Ammon's horn (tissue), 1 donor: Measurements from ENCODE around the gene FCHO1.

Experiments
- DNase-seq: peaks from one replicate; pipeline ENCODE4 v3.0.0-alpha.2; 2016; ENCODE audit warnings: low spot score

The FCHO1 gene

DNA sequence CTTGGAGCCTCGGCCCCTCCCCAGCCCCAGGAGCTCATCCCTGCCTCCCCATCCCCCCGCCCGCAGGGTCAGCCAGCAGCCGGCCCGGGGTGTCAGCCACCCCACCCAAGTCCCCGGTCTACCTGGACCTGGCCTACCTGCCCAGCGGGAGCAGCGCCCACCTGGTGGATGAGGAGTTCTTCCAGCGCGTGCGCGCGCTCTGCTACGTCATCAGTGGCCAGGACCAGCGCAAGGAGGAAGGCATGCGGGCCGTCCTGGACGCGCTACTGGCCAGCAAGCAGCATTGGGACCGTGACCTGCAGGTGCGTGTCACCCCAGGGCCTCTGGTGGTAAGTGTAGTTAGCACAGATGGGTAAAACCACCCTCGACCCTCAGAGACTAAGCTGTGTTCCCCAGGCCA, 18.1 kb upstream of the FCHO1 start:
- no peak for DNase-seq

DNA sequence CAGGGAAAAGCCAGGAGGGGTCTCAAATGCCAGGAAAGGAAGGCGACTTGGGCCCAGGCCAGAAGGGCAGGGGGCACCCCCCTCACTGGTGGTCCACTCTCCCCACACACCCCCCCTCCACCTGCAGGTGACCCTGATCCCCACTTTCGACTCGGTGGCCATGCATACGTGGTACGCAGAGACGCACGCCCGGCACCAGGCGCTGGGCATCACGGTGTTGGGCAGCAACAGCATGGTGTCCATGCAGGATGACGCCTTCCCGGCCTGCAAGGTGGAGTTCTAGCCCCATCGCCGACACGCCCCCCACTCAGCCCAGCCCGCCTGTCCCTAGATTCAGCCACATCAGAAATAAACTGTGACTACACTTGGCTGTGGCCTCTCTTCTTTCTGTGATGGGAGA, 17.1 kb upstream of the FCHO1 start:
- no peak for DNase-seq

DNA sequence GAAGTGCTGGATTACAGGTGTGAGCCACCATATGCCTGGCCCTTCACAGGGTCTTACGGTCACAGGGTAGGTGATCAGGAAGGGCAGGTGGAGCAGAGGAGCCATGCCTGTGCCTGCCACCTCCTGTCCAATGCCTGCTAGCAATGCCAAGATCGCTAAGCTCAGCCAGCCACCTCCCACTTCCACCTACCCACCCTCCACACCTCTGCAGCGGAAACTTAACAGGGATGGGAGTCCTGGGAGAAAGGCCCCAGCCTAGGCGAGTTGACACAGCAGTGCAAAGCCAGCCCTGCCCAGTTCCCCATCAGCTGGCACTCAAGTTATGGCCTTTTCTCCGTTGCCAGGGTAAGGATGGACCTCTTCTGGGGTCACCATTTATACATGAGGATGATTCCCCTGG, 15.9 kb upstream of the FCHO1 start:
- no peak for DNase-seq

DNA sequence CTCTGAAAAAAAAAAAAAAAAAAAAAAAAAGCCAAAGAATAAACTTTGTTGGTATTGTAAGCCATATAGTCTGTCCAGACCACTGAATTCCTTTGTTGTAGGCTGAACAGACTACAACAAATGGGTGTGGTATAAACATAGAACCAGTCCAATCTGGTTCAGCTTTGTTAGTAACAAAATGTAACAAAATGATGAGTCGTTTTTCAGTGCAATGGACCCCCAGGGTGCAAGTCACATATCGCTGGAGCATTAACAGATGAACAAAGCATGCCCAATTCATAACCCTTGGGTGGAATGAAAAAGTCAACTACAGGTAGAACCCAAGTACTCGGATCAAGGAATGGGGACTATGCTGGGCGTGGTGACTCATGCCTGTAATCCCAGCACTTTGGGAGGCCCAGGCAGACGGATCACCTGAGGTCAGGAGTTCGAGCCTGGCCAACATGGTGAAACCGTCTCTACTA, 13.6 kb upstream of the FCHO1 start:
- DNase-seq = no peak

DNA sequence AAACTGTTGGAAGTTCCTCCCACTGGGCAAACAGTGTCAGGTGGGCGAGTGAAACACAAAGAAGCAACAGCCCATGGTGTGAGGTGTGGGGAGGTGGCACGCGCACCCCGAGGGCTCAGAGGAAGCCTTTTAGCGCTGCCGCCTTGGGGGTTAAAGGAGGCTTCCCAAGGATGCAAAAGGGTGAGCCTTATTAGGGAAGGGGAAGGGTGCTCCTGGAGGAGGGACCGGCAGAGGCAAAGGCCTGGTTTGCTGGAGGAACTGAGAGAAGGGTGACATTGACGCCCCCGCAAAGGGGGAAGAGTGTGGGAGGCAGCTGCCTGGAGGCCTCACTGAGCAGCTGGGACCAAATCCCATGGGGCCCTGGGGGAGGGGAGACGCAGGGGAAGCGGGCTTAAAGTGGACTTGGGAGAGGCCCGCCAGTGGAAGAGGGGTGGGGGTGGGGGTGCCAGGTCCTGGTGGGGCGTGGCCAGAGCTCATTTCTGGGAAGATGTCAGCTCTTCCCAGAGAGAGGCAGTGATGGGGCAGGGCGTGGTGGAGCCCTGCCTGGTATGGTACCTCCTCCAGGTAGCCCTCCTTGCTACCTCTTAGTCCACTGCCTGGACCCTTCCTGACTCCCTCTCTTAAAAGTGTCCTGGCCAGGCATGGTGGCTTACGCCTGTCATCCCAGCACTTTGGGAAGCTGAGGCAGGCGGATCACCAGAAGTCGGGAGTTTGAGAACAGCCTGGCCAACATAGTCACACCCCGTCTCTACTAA, 12.0 kb upstream of the FCHO1 start:
- no peak for DNase-seq

DNA sequence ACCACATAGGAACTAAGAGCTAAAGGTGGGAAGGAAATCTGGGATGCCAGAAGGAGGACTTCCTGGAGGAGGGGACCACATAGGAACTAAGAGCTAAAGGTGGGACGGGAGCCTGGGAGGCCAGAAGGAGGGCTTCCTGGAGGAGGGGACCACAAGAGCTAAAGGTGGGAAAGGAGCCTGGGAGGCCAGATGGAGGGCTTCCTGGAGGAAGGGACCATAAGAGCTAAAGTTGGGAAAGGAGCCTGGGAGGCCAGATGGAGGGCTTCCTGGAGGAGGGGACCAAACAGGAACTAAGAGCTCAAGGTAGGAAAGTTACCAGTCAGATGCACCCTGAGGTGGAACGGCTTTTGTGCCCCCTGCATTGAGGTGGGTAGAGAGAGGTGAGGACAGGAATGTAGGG, 9.8 kb upstream of the FCHO1 start:
- no peak for DNase-seq

DNA sequence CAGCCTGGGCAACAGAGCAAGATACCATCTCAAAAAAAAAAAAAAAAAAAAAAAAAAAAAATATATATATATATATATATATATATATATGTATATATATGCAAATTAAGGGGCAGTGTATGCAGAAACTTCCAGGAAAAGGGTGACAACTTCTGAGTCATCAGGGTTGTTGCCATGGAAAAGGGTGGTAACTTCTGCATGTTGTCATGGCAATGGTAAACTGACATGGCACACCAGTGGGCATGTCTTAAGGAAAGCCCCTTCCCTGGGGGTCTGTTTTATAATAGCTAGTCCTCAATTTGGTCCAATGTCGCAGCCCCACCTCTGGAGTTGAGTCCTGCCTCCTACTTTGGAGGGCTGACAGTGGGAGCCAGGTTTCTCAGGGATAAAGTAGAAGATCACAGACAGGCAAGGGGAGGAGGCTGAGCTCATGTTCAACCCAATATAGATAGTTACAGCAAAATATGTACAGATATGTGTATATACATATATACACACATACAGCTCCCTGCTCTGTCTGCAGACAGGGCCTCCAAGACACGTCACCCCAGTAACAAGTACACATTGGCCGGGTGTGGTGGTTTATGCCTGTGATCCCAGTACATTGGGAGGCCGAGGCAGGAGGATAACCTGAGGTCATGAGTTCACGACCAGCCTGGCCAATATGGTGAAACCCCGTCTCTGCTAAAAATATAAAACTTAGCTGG, 7.2 kb upstream of the FCHO1 start:
- DNase-seq = no peak

DNA sequence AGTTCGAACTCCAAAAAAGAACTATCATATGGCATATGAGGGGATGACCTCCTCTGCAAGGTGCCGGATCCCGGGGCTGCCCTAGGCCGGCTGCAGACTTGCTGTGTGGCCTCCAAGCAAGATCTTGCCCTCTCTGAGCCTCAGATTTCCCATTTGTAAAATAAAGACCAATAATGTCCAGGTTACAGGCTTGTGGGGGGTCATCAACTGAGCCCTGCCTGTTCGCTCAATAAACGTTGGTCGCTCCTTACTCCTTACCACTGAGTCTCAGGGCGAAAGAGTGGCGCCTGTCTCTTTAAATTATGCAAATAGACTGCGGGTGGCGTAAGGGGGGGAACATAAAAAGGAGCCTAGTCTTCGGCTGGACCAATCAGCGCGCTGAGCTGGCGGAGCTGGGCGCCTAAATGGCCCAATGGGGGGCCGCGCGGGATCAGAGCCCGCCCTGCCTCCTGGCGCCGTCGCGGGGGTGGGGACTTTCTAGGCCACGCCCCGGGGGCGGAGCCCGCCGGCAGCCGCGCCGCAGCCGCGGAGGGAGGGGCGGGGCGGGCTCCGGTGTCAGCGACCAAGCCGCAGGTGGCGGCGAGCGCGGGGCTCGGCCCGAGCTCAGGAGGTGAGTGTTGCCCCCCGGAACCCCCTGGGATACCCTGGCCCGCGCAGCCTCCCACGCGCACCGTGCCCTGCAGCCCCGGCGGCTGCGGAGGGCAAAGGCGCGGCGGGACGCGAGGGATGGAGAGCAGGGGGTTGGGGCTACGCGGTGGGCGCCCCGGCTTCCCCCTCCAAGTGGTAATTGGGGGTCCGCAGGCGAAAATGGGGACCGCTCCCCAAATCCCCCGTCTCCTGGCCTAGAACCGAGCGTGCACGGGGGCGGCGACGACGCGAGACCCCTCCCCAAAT, 3.8 kb upstream of the FCHO1 start:
- DNase-seq = peak; percentile 99

DNA sequence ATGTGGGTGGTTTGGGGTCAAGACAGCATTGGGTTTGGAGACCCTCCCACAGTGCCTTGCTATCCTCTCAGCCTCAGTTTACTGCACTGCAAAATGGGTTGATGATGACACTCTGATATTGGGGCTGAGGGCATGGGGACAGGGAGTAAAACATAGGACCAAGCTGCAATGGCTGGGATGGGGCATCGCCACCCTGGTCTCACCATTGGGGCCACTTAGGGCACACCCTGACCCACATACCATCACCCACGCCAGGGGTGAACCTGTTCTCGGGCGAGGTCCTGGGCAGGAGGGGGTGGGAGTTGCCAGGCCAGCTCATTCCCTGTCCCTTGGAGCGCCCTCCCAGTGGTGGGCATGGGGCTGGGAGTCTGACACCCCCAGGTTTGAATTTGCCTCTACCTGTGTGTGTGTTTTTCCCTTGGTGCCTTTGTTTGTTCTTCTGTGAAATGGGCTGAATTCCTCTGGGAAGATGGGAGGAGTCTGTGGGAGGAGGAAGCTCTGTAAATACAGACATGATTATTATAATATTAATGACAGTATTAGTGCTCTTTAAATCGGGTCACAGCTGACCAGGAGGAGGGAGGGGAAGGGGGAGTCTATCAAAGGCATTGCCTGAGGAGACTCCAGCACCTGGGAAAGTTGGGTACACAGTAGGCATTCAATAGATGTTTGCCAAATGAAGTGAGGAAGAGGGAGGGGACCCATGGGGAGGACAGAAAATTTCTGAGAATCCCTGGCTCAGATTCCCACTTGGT, 2.2 kb upstream of the FCHO1 start:
- DNase-seq = no peak

DNA sequence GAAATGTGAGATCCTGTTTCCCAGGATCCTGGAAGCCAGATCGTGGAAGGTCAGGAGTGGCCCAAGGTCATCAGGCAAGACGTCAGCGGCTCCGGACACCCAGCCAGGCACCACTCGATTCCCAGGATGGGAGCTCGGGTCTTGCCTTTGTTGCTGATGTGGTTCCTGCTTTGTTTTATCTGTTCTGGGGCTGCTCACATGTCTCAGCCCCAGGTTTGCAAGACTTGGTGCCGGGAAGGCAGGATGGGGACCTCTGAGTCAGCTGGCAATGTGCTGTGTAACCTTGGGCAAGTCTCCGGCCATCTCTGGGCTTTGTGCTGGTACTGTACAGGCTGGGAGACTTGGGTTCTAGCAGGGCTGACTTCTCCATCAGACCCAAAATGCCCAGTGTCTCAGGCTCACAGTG, 1.4 kb upstream of the FCHO1 start:
- DNase-seq = no peak

DNA sequence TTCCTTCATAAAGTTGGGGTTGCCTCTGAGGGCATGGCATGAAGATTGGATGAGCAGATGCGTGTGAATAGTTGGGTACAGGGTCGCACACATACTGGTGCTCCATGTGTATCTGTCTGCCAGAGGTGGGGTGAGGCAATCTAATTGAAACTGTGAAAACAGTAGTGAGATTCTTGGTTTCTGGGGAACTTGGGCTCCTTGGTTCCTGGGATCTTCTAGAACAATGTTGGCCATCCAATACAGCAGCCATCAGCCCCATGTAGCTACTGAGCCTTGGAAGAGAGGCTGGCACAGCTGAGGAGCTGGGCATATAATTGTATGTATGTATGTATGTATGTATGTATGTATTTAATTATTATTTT, 616 bp downstream of the FCHO1 start:
- DNase-seq = no peak

DNA sequence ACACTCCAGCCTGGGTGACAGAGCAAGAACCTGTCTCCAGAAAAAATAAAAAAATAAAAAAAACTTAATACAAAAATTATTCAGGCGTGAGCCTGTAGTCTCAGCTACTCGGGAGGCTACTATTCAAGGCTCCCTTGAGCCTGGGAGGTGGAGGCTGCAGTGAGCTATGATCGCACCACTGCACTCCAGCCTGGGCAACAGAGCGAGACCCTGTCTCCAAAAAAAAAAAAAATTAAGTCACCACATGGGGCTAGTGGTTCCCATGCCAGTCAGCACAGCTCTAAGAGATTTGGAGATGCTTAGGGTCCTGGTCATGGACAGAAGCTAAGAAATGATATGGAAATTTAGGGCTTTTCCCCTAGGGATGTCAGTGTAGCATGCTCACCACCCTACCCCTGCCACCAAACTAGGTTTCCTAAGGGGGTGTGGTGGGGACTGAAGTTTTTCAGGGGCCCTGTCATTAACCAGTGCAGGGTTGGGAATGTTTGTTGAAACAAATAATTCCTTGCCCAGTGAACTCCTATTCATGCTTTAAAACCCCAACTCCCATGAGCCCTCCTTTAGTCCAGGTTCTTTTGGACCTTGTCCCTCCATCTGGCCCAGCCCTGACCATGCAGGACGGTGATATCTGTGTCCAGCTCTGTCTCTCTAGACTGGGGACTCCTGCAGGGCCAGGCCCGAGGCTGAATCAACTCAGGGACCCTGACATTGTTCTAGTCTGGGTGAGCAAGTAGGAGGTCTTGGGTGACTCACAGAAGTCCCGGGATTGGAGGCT, 1.8 kb downstream of the FCHO1 start:
- DNase-seq = no peak

DNA sequence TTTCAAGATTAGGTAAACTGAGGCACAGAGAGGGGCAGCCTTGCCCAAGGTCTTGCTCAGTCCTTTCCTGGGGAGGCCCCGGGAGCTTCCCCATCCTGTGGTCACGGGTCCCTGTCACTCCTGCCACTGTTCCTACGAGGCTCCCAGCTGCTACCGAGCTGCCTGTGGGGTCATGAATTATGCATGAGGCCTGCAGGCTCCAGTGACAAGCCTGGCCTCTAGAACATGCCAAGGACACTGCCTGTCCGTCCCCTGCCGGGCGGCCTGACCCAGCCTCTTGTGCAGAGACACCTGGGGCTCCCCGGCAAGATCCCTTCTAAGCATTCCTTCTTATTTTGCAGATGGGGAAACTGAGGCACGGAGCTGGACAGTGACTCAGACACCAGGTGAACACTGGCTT, 2.7 kb downstream of the FCHO1 start:
- peak; percentile 95 for DNase-seq

DNA sequence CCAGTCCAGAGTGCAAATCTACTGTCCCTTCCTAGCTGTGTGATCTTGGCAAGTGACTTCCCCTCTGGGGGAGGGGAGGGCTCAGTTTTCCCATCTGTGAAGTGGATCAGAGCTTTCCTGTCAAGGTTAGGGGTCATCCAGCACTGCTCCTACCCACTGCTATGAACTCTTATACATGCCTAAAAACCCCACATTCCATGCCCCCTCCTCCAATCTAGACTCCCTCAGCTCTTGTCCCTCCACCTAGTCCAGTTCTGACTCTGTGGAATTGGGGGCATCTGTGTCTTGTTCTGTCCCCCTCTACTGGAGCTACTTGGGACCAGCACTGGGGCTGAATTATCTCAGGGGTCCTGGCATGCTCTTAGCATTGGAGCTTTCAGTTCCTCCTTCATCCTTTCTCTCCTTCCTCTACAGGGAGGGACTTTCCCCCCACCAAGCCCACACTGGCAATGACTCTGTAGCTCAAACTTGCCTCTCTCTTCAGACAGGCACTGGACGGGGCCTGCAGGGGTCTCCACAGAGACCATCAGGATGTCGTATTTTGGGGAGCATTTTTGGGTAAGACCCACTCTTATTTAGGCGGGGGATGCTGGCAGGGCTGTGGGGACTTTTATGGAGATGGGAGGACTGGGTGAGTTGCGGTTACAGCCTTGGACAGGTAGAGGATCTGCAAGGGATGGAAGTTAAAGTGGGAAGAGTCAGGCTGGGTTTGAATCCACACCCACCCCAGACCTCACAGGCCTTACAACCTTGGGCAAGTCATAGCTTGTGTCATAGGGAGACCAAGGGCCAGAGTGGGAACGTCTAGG, 3.6 kb downstream of the FCHO1 start:
- peak; percentile 57 for DNase-seq

DNA sequence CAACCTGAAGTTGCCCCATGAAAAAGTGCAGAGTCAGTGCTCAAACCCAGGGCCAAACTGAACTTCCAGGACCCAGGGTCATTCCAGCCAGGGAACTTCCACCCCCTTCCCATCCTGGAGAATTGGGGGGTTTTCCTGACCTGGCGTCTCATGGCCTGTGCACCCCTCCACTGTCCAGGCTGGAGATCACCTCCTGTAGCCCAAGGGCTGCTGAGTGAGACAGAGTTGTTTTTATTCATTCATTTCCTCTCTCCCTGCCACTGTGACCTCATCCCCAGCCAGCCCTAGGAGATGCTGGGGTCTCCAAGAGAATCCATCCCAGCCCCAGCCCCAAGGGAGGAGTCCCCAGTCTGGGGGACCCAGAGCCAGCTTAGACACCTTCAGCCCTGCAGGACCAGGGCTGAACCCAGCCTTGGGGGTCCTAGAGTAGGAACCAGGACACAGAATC, 4.2 kb downstream of the FCHO1 start:
- no peak for DNase-seq

DNA sequence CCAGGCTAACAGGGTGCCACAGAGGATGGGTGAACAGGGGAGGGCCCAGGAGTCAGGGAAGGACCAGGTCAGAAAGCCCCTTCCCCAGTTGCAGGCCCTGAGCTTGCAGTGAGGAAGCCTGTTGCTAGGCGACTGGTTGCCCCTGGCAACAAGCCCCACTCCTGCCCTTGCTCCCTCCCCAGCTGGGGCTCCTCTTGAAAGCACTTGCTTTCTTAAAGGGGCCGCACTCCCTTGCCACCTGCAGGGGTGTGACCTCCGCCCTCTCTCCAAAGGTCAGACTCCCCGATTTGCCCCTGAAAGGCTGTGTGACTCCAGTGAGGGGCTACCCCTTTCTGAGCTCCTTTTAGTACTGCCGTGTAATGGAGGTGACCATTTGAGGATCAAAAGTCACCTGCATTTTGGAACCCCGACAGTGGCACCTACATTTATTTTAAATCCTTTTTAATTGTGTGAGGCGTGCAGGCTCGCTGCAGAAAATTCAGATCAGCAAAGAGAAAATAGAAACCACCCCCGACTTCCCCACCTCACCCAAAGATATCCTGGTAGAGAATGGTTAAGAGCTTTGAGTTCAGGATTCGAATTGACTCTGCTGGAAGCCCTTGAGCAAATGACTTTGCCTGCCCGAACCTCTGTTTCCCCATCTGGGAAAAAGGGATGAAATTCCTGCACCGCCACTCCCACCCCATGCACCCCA, 4.8 kb downstream of the FCHO1 start:
- DNase-seq = peak; percentile 95

DNA sequence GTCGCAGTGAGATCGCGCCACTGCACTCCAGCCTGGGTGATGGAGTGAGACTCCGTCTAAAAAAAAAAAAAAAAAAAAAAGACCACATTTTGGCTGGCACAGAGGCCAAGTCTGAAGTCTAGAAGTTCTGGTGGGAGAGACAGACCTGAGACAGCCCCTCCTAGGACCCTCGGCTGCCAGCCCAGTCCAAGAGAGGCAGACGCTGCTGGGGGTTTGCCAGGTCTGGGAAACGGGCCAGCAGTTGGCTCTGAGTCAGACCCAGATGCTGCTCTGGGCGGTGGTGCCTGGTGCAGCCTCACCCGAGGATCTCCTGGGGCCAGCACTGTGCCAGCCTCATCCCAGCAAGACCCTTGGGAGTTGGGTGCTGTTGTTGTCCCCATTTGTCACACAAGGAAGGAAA, 5.8 kb downstream of the FCHO1 start:
- peak; percentile 95 for DNase-seq

DNA sequence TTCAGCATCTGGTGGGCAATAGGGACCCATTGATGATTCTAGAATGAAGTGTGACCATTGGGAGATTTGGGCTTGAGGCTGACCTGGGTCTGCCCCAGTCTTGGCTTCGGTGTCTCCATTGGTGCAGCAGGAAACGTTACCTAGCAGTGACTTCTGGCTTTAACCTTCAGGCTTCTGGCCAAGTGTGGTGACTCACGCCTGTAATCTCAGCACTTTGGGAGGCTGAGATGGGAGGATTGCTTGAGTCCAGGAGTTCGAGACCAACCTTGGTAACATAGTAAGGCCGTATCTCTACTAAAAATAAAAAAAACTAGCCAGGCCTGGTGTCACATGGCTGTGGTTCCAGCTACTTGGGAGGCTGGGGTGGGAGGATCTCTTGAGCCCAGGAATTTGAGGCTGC, 7.2 kb downstream of the FCHO1 start:
- no peak for DNase-seq

DNA sequence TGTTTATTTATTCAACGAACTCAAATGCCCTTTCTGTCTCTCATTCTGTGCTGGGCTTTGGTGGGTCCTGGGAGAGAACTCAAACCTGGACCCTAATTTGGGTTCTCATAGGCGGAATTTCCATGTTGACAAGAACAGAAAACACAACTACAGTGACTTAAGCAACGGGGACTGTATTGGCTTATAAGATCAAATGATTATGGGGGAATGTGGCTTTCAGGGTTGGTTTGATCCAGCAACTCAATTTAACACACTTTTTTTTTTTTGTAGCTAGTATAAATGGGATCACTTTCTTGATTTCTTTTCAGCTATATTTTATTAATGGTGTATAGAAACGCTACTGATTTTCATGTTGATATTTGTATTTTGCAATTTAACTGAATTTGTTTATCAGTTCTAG, 9.9 kb downstream of the FCHO1 start:
- DNase-seq = no peak
